SH-SY5Y (cell line): Measurements from ENCODE around the gene SLC38A6.

Experiments used
- GATA2 ChIP-seq: IDR thresholded peaks from 2 replicates; pipeline ENCODE4 v1.6.1; 2011; ENCODE audit warnings: mild to moderate bottlenecking, low read depth, low read length
- GATA3 ChIP-seq: IDR thresholded peaks from 2 replicates; pipeline ENCODE4 v1.6.1; 2011; ENCODE audit warnings: low read depth, mild to moderate bottlenecking, low read length, moderate library complexity

DNA sequence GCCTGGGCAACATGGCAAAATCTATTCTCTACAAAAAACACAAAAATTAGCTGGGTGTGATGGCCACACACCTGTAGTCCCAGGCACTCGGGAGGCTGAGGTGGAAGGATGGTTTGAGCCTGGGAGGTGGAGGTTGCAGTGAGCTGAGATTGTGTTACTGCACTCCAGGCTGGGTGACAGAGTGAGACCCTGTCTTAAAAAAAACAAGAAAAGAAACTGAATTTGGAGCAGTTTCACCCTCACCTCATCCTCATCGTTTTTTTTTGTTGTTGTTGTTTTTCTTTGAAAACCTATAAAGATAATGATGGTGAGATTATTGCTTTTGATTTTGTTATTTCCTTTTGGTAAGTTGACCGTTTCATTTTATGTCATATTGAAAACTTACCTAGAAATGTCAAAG is 60.7 kb downstream of the SLC38A6 start:
- TF ChIP-seq GATA2 (no peak), GATA3 (no peak)
